Stimulated activated CD4-positive, alpha-beta T cell treated with anti-CD3 and anti-CD28 coated beads, Interleukin-12 subunit alpha, Interleukin-12 subunit beta, amount 100 ng/mL, for 48 hours (primary cell): ENCODE data around the gene BORCS6.
A peak's percentile ranks its signal among the peaks of the same experiment; 100 is the strongest.

Experiments used
- DNase-seq, 3 donors: peaks; one replicate each; pipeline ENCODE4 v3.0.0-alpha.2; 2020; ENCODE audit warnings: low read depth in 2 of 3, low spot score in 1 of 3

The BORCS6 gene

DNA sequence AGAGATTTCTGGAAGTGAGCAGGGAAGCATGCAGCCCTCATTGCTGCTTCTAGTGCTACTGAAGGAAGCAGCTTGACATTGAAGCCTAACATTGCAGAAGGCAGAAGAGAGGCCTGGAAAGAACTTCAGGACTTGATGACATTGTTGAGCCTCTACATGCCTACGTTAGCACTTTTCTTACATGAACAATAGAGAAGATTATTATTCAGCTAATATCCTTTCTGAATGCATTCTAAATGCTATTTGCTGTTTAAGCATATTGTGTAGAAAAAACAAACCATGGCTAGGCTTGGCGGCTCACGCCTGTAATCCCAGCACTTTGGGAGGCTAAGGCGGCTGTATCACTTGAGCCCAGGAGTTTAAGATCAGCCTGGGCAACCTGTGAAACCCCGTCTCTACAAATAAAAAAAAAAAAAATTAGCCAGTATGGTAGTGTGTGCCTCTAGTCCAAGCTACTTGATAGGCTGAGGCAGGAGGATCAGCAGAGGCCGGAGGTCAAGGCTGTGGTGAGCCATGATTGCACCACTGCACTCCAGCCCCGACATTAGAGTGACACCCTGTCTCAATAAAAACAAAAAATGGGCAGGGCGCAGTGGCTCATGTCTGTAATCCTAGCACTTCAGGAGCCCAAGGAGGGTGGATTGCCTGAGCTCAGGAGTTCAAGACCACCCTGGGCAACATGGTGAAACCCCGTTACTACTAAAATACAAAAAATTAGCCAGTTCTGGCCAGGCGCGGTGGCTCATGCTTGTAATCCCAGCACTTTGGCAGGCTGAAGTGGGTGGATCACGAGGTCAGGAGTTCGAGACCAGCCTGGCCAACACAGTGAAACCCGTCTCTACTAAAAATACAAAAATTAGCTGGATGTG lies 22.6 kb upstream of the BORCS6 start:
- no peak for DNase-seq

DNA sequence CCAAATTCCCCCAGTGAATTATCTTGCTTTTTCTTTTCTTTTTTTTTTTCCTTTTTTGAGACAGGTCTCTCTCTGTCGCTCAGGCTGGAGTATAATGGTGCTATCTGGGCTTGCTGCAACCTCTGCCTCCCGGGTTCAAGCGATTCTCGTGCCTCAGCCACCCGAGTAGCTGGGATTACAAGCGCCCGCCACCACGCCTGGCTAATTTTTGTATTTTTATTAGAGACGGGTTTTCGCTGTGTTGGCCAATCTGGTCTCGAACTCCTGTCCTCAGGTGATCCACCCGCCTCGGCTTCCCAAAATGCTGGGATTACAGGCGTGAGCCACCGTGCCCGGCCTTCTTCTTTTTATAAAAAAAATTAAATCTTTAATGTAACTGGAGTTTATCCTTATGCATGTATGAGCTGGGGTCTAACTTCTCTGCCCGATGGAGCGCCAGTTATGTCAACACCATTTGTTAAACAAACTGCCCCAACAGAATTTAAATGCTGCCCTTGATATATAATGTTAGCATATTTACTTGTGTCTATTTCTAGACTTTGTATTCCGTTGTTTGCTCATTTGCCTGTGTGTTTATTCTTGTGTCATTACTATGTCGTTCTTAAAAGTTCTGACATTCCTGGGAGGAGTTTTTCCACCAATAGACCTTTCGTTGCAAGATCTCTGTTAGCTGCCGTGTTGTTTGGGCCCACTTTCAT lies 20.9 kb upstream of the BORCS6 start:
- DNase-seq, result no peak

DNA sequence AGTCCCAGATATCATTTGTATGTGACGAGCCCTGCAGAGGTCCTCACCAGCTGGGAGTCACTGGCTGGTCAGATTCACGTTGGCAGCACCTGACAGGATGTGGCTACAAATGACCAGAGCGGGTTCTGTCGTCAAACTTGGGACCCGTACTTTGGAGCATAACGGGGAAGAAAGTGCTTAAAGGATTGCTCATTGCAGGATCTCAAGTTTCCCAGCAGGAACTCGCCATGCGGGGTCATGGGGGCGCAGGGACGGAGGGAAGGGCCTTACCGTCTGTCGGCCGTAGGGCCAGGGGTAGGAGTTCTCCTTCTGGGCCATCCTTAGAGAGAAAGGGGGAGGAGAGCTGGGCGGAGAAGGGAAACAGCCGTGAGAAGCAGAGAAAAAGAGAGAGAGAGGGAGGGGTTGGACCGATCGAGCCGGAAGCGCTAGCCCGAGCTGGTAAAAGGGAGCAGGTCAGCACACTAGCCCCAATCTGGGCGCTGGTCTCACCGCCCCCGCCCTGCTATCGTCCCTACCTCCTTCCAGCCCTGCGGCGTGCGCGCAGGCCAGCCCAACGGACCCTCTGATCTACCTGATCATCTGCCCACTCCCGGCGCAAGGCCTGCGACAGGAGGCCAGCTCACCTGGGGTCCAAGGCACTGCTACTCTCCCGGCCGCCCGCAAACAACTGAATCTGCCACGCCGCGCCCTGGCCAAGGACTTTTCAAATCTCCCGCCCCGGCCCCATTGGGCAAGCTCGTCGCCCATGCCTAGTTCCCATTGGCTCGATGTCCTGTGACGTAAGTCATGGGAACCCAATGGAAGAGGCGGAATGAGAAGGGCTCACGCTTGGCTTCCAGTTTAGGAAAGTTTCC lies 20.2 kb upstream of the BORCS6 start, which contains the start of gene AURKB:
TSS of gene AURKB (minus strand) at position 669 of the 854 bp plus-strand sequence. CDS start at position 318, 351 bp downstream.
- peak; percentile 86 to 93 (median 92) for DNase-seq

DNA sequence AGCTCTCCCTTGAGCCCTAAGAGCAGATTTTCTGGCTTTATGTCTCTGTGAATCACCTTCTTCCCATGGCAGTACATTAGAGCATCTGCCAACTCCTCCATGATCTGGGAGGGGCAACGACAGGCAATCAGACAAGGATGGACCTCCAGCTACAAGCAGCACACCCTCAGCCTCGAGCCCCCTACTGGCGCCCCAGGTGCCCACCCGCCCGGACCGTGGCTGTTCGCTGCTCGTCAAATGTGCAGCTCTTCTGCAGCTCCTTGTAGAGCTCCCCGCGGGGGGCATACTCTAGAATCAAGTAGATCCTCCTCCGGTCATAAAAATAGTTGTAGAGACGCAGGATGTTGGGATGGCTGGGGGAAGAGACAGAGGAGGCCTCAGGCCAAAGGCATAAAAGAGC lies 16.6 kb upstream of the BORCS6 start:
- no peak for DNase-seq

DNA sequence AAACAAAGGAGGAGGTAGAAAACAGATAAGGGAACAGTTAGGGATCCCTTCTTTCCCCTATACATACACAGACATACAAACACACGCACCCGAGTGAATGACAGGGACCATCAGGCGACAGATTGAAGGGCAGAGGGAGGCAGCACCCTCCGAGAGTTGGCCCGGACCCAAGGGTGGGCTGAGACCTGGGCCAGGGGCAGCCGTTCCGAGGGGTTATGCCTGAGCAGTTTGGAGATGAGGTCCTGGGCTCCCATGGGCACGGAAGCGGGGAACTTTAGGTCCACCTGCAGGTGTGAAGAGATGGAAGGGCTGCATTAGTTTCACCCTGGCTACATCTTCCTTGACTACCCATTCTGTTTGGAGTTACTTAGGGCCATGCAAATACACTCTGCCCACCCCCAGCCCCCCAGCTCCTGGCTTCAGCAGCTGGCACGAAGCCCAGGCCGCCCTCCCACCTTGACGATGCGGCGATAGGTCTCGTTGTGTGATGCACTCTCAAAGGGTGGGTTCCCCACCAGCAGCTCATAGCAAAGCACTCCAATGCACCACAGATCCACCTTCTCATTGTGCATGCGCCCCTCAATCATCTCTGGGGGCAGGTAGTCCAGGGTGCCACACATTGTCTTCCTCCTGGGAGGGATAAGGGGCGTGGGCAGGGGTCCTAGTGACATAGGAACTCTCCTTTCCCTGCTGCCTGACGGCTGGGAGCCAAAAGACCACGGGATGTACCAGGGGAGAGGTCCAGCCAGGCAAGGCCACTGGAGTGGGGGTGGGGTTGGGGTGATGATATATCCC lies 15.0 kb upstream of the BORCS6 start:
- no peak for DNase-seq

DNA sequence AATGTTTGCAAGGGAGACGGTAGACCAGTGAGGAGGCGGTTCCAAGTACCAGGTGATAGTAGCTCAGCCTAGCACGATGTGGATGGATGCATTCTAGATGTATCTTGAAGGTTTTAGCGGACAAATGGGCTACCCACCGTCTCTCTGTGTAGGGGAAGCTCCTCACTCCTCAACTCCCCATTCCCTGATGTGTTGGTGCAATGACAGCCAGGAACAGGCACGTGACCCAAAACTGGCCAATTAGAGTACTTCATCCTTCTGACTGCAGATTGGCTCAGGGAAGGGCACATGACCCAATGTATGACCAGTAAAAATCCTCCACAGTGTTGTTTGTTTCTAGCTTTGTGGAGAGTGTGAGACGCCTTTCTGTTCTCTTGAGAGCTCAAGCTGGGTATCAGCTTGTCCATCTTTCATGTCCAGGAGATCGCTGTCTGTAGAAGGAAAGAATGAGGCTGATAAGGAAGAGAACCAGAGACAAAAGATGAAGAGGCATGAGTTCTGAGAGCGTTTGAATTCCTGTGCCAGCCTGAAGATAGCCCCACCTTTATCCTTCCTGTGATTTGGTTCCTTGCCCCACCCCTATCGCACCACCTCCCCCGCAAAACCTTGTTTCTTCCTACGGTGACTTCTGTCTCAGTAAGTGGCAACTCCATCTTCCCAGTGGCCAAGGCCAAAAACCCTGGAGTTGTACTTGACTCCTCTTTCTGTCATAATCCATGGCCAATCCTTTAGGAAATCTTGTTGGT lies 2.3 kb upstream of the BORCS6 start:
- peak in 2 of 3 donors; percentile 44 to 63 for DNase-seq

DNA sequence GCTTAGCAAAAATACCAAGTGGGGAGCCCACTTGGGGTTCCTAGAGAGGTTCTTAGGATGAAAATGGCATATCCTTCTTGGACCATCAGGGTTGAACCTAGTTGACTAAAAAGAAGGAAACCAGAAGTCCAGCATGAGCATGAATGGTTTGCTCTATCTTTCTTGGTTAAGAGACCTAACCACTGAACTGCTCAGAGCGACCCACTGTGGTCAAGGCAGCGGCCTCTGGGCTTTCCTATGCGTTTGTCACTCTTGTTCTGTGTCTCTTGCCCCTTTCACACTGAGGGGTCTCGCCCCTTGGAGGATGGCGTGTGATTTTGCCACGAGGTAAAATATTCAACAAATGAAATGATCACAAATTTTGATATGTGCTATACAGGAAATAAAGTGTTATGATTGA lies 526 bp upstream of the BORCS6 start:
- DNase-seq, result no peak

DNA sequence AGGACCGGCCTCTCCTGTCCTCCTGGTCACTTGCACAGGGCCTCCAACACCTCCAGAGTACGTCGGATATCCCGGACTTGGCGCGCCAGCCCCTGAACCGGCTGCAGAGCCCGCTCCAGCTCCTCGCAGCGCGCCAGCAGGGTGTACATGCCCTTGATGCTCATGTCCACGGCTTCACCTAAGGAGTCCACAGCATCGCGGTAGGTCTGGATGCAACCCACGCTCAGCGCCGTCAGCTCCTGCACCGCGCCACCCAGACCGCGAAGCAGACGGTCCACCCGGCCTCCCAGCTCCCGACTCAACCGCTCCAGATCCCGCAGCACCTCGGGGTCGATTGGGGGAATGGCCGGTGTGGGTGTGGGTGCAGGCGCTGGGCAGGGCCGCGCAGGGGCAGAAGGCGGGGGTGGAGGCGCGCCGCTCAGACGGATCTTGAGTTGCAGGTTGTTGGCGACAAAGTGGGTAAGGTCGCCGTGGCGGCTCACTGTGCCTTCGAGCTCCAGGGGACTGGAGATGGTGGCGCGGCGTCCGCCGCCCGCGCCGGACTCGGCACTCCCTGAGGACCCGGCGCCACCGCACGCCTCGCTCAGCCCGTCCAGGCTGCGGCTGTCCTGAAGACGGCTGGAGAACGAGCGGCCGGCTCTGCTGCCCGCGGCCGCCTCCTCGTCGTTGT lies 804 bp downstream of the BORCS6 start:
- DNase-seq, result no peak

DNA sequence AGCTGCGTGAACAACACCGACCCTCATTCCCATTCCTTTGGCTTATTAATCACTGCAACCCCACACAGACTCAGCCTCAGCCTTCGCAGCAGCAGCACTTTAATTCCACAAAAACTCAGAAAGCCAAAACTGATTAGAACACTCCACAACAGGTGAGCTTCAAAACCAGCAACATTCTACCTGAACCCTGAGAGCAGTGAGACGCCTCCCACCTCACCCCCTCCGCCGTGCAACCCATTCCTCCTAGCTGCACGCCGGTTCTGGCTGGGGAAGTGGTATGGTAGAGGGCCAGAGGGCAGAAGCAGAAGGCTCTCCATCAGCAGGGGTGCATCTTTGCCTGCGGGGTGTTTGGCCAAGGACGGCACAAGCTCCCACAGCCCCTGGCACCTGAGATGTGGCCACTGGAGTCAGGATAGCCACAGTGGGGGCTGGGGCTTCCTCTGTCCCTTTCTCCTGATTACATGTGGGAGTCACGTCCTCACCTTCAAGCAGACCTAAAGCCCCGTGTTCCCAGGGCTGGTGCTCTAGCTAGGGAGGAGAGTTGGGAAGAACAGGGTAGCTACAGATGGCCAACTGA lies 1.6 kb downstream of the BORCS6 start:
- DNase-seq, result no peak

DNA sequence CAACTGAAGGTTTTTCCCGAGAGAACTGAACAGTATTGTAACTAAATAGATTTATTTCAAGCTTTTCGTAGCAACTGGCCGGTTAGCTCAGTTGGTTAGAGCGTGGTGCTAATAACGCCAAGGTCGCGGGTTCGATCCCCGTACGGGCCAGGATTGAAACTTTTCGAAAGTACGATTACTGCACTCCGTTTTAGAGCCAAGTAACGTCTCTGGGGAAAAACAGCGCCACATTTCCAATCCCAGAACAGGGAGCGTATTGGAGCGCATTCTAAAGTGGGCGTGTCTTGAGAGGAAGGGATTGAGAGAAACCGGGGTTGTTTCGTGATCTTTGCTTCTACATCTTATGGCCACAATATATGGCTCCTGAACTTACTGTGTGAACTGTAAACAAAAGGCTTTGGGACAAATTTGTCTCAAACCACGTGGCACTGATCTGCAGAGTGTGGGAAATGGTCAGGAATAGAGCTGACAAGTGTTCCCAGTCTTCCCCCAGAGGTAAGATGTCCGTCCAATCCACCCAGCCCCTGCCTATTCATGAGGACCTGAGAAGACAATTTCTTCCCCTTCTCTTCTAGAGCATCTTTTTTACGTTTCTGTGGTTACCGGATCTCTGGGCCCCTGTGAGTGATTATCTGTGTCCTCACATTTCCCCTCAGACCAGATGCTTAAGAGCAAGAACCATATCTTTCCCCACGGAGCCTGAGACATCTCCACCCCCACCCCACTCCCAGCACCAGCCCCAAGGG lies 2.3 kb downstream of the BORCS6 start:
- DNase-seq, result peak; percentile 85 to 98 (median 94)

DNA sequence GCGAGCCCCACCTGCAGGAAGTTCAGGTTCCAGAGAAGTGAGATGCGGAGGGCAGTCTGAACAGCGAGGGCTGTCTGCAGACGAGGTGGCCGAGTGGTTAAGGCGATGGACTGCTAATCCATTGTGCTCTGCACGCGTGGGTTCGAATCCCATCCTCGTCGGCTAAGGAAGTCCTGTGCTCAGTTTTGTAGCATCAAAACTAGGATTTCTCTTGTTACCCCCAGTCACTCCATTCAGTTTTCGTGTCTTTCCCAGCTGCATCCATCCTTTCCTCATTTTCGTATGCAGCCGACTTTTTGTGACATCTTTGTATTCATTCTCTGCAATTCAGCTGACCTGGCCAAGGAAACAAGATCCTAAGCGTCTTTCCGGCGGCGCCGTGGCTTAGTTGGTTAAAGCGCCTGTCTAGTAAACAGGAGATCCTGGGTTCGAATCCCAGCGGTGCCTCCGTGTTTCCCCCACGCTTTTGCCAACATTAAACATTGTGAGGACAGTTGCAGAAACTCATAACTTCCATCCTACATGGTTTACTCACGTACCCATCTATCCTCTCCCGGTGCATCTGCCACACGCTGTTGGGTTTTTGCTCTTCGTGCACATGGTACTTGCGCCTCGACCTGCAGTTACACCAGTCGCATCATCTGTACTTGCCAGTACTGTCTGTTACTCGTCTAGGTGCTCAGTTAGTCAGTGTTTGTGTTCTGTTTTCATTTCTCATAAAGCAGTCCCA lies 3.0 kb downstream of the BORCS6 start:
- DNase-seq, result peak; percentile 91 to 99 (median 99)

DNA sequence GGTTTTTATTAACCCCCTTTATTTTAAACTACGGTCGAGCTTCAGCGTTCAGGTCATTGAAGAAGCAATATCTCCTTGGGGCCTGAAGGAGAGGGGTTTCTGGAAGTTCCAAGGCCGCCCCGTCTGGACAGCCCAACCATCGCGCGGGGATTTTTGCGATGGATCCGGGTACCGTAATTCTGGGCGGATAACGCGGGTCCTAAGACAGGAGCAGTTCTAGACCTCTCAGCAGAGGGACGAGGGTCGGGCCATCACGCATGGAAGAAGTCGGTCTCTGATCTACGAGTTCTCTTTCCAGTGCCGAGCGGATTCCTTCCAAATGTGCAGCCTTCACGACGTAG lies 3.6 kb downstream of the BORCS6 start:
- no peak for DNase-seq

DNA sequence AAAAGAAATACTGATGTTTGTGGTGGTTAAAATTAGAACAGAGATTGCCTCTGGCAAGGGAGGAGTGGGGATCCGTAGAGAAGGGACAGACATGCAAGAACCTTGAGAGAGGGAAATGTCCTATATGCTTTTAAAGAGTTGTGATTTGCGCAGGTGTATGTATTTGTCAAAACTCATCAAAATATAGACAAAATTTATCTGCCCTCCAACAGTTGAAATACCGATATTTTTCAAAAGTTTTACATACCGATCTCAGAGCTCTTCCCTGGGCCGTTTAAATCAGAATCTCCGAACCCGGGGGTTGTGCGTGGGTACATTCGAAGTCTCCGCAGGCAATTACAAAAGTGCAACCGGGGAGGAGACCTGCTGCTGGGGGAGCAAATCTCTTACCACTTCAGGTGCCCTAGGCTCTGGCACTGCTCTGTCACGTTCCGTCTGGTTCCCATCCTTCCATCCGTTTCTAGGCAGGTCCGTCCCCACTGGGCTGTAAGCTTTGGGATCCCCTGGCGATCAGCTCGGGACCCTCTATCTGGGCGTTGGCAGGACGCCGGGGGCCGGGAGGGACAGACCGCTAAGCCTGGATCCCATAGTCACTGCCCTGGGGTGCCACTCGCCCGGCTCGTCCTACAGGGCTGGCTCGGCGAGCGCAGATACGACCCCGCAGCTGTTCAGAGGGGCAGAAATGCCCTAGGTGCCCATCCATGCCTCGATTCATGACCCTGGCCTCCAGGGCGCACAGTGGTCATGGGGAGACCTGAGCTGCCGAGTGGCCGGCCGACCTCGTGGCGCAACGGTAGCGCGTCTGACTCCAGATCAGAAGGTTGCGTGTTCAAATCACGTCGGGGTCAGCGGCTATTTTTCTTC lies 4.2 kb downstream of the BORCS6 start:
- DNase-seq, result peak; percentile 83 to 98 (median 88)

DNA sequence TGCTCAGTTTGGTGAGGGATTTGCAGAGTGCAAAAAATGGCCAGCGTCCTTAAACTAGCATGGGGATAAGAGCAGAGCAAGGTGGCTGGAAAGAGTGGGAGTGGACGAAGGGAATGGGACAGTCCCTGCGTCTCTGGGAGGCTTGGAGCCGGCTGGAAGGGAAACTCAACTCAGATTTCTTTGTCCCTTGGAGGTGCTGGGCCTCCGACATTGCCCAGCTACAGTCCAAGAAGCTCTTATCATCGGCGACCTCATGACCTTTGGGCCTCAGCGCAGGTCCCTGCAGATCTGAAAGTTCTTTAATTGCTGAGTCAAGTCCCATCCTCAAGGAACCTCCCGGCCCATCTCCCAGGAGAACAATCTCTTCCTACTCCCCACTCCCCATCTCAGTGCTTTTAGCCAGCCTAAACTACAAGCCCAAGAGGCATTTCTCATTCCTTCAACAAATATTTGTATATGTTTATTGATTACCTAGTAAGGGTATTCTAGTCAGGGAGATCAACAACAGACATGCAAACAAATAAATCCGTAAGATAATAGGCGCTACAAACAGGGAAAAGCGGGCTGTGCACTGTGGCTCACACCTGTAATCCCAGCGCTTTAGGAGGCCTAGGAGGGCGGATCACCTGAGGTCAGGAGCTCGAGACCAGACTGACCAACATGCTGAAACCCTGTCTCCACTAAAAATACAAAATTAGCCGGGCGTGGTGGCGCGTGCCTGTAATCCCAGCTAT lies 12.8 kb downstream of the BORCS6 start:
- DNase-seq, result no peak

DNA sequence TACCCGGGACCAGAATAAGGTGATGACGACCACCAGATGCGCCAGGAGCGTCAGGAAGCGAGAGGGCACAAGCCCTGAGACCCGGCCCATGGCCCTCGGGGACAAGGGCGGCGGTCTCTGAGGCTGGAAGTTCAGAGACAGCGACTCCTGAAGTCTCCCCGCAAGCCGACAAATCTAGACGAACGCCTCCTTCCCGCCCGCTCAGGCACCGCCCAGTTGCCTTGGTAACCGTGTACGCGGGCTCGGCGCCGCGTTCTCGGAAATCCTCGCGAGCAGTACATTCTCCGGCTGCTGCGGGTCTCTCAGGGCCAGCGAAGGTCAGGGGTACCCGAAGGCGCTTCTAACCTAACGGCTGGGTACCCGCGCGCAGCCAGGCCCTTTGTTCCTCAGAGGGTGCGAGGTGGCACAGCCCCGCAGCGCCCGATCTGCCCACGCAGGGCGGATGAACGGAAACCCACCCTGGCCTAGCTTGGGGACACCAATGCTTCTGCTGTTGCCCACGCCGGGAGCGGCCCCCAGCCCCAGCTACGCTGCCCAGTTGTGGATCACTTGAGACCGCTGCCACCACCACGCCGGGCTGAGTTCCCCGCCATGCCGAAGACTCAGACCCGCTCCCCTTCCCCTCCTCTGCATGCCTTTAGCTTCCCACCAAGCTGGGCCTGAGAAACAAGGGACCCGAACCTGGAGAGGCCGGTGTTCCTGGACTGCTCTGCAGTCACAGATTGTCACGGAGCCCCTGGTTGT lies 13.6 kb downstream of the BORCS6 start, which contains the start of gene TMEM107:
TSS of gene TMEM107 (minus strand) at position 184 of the 744 bp plus-strand sequence. CDS start at position 90, 94 bp downstream.
- DNase-seq, result peak; percentile 76 to 85 (median 82)
